Measurements from ENCODE around the gene XAGE1A.
"Not testable (repeated sequence)": the region's sequence is repeated elsewhere in the genome, so short reads cannot be mapped to it uniquely, and the experiment has no call there.

Gene XAGE1A

GRCh38 chrX:52495545-52496418 is at the start of gene XAGE1A:
Gene XAGE1A (plus strand): TSS chrX:52495808. CDS start chrX:52497362, 1,554 bp downstream.
- DNase-seq (ENCODE audit: extremely low read depth, low read depth), result not testable (repeated sequence)

DNA sequence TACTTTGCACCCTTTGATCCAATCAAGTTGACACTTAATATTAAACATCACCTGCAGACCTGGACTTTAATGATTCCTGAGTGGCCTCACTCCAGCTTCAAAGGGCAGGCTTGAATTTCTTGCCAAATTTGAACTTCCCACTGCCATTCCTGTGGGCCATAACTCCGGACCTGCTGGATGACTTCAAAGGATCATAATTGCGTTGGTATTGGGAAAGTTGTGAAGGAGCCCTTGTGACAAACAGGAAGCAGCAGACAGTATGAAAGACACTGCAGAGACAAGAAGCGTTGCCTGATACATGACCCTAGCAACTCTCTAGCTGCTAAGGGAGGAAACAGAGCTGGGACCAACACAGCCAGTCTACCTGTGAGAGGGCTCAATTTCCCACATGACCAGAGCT is 43.6 kb upstream of the XAGE1A start:
- DNase-seq (ENCODE audit: extremely low read depth, low read depth), result not testable (repeated sequence)

- not testable (repeated sequence) for DNase-seq (ENCODE audit: extremely low read depth, low read depth)
These were observed 24.3 kb upstream of the XAGE1A start for GRCh38 chrX:52471301-52471700.

GRCh38 chrX:52496419-52496772 is 788 bp downstream of the XAGE1A start:
- DNase-seq (ENCODE audit: extremely low read depth, low read depth), result not testable (repeated sequence)

DNA sequence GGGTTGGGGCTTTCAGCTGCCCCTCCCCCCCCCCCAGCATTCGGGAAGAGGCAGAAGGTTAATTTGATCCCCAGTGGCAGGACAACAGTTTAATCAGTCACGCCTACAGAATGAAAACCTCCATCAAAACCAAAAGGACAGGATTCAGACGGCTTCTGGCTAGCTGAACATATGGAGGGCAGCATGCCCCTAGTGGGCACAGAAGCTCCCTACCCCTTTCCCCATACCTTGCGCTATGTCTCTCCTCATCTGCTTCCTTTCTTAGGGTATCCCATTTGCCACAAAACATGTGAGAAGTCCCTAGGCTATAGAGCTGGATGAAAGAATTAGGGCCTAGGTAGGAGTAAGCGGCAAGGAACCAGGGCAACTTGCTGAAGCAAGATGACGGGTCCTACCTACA is 5.8 kb downstream of the XAGE1A start:
- not testable (repeated sequence) for DNase-seq (ENCODE audit: extremely low read depth, low read depth)

- DNase-seq (ENCODE audit: extremely low read depth, low read depth), result no peak
- TF ChIP-seq, protein P1, sequence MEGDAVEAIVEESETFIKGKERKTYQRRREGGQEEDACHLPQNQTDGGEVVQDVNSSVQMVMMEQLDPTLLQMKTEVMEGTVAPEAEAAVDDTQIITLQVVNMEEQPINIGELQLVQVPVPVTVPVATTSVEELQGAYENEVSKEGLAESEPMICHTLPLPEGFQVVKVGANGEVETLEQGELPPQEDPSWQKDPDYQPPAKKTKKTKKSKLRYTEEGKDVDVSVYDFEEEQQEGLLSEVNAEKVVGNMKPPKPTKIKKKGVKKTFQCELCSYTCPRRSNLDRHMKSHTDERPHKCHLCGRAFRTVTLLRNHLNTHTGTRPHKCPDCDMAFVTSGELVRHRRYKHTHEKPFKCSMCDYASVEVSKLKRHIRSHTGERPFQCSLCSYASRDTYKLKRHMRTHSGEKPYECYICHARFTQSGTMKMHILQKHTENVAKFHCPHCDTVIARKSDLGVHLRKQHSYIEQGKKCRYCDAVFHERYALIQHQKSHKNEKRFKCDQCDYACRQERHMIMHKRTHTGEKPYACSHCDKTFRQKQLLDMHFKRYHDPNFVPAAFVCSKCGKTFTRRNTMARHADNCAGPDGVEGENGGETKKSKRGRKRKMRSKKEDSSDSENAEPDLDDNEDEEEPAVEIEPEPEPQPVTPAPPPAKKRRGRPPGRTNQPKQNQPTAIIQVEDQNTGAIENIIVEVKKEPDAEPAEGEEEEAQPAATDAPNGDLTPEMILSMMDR (IDR thresholded peaks at IDR 0.05; ENCODE audit: low read depth, low read length), result no peak
These were observed 8.9 kb downstream of the XAGE1A start for GRCh38 chrX:52504551-52504950.

- no peak for DNase-seq (ENCODE audit: extremely low read depth, low read depth)
- TF ChIP-seq, protein P1 (IDR thresholded peaks at IDR 0.05; ENCODE audit: low read depth, low read length), result no peak
These were observed 11.7 kb downstream of the XAGE1A start for GRCh38 chrX:52507331-52507730.

DNA sequence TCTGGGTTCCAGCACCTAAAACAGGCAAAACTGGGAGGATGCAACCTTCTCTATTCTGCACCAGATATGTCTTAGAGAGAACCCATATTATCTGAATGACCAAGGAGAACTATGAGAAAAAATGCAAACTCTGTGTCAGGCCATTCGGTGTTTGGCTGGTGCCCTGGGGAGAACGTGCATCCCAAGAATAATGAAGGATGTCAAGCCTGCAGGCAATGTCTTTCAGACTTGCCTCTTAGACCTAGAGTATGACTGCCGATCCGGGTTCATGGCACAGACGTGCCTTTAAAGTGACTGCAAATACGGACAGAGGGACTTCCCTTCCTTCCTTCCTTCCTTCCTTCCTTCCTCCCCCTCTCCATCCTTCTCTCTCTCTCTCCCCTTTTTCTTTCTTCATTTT is 14.3 kb downstream of the XAGE1A start:
- TF ChIP-seq, protein P1 (IDR thresholded peaks at IDR 0.05; ENCODE audit: low read depth, low read length), result no peak
- no peak for DNase-seq (ENCODE audit: extremely low read depth, low read depth)

DNA sequence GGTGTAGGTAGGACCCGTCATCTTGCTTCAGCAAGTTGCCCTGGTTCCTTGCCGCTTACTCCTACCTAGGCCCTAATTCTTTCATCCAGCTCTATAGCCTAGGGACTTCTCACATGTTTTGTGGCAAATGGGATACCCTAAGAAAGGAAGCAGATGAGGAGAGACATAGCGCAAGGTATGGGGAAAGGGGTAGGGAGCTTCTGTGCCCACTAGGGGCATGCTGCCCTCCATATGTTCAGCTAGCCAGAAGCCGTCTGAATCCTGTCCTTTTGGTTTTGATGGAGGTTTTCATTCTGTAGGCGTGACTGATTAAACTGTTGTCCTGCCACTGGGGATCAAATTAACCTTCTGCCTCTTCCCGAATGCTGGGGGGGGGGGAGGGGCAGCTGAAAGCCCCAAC is 15.5 kb downstream of the XAGE1A start:
- not testable (repeated sequence) for DNase-seq (ENCODE audit: extremely low read depth, low read depth)

DNA sequence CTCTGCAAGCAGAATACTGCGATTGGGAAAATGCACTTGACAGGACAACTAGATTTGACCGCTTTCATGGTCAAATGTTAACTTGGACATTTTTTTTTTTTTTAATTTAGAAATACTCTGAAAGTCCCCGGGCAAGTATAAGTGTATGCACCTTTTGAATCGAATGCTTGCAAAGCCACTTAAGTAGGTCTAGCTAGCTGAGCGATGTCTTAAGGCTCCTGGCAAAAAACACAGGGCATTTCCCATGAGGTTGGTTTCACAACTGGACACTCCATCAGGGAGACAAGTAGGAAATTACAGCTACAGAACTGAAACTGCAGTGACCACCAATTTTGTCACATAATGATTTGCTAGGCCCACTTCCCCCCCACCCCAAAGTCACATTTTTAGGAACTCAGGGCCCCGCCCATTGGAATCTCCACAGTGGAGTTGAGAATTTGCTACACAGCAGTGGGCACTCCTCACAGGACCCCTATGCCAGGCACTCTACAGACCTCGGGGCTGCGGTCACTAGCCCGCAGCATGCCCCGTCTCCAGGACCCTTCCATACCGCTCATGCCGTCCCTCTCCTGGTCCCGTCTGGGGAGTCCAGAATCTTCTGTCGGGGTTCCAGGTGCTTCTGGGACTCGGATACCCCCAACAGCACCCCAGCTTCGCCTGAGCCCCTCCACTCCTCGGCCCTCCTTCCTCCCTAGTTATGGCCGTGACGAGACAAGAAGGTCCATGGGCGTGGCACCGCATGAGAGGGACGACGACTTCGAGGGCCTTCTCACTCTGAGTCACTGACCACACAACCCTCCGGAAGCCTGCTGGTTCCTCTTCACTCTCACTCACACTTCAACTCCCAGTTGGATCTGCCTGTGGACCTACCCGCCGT is 20.7 kb downstream of the XAGE1A start:
- not testable (repeated sequence) for DNase-seq (ENCODE audit: extremely low read depth, low read depth)

GRCh38 chrX:52516987-52517325 is 21.3 kb downstream of the XAGE1A start, which contains the start of gene XAGE1B:
Gene XAGE1B (minus strand): TSS chrX:52517063. CDS start chrX:52515527, 1,536 bp downstream.
- not testable (repeated sequence) for DNase-seq (ENCODE audit: extremely low read depth, low read depth)

GRCh38 chrX:52541051-52541450 is 45.4 kb downstream of the XAGE1A start:
- DNase-seq (ENCODE audit: extremely low read depth, low read depth), result not testable (repeated sequence)

All from AG09319 (cell line).